ENCODE data around the gene SEPTIN1.

SEPTIN1 gene

GRCh38 chr16:30367349-30368009, 14.9 kb downstream of the SEPTIN1 start:
- H3K4me3 ChIP-seq: peak overlapping the region; percentile 68
- no peaks in the 10 kb centered on the region for H3K27me3 ChIP-seq (ENCODE audit: low read depth)
- in situ Hi-C loops (cut with MboI; ENCODE audit: low sequenced_read_pairs): no loop called here
- H3K9me3 ChIP-seq: no peaks in the 10 kb centered on the region
- DNase-seq (ENCODE audit: low spot score in 2 of 2): no peak
- H3K36me3 ChIP-seq (replicated peaks): peaks cover 26% of the 10 kb centered on the region
- peaks cover 10% of the 10 kb centered on the region for H3K4me1 ChIP-seq

- in situ Hi-C loops (cut with MboI; ENCODE audit: low sequenced_read_pairs): no loop called here
- Histone ChIP-seq H3K9me3 (no peaks in the 10 kb centered on the region), H3K36me3 (replicated peaks) (peaks cover 29% of the 10 kb centered on the region), H3K4me1 (peaks cover 9% of the 10 kb centered on the region), H3K27me3 (ENCODE audit: low read depth) (no peaks in the 10 kb centered on the region), H3K4me3 (no peak overlapping the region)
- no peak for DNase-seq (ENCODE audit: low spot score in 2 of 2)
Observed at GRCh38 chr16:30366511-30366910, 15.8 kb downstream of the SEPTIN1 start.

GRCh38 chr16:30365200-30365599, 17.2 kb downstream of the SEPTIN1 start:
- Histone ChIP-seq H3K27me3 (ENCODE audit: low read depth) (no peaks in the 10 kb centered on the region), H3K4me1 (peaks cover 5% of the 10 kb centered on the region), H3K4me3 (no peak overlapping the region), H3K36me3 (replicated peaks) (peaks cover 29% of the 10 kb centered on the region), H3K9me3 (no peaks in the 10 kb centered on the region)
- in situ Hi-C loops (cut with MboI; ENCODE audit: low sequenced_read_pairs): no loop called here
- no peak for DNase-seq (ENCODE audit: low spot score in 2 of 2)

- in situ Hi-C loops (cut with MboI; ENCODE audit: low sequenced_read_pairs): no loop called here
- peaks cover 41% of the 10 kb centered on the region for H3K36me3 ChIP-seq (replicated peaks)
- no peak overlapping the region for H3K4me3 ChIP-seq
- peaks cover 3% of the 10 kb centered on the region for H3K4me1 ChIP-seq
- no peaks in the 10 kb centered on the region for H3K9me3 ChIP-seq
- no peaks in the 10 kb centered on the region for H3K27me3 ChIP-seq (ENCODE audit: low read depth)
- no peak for DNase-seq (ENCODE audit: low spot score in 2 of 2)
Observed at GRCh38 chr16:30361180-30361579, 21.2 kb downstream of the SEPTIN1 start.

DNA sequence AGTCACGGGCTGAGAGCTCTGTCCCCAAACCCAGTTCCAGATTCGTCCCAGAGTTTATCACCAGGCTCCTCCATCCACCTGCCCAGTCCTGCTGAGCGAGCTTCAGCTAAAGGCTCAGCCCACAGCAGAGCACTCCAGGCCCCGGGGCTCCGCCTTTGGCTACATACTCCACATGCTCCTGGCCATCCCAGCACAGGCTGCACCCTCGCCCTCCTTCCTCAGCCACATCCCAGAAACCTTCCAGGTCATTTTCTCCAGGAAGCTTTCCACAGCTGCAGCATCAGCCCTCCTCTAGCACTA, 22.5 kb downstream of the SEPTIN1 start:
- Histone ChIP-seq H3K9me3 (no peaks in the 10 kb centered on the region), H3K36me3 (replicated peaks) (peaks cover 30% of the 10 kb centered on the region), H3K4me3 (no peak overlapping the region), H3K4me1 (peaks cover 7% of the 10 kb centered on the region), H3K27me3 (ENCODE audit: low read depth) (no peaks in the 10 kb centered on the region)
- in situ Hi-C loops (cut with MboI; ENCODE audit: low sequenced_read_pairs): no loop called here
- DNase-seq (ENCODE audit: low spot score in 2 of 2): no peak

DNA sequence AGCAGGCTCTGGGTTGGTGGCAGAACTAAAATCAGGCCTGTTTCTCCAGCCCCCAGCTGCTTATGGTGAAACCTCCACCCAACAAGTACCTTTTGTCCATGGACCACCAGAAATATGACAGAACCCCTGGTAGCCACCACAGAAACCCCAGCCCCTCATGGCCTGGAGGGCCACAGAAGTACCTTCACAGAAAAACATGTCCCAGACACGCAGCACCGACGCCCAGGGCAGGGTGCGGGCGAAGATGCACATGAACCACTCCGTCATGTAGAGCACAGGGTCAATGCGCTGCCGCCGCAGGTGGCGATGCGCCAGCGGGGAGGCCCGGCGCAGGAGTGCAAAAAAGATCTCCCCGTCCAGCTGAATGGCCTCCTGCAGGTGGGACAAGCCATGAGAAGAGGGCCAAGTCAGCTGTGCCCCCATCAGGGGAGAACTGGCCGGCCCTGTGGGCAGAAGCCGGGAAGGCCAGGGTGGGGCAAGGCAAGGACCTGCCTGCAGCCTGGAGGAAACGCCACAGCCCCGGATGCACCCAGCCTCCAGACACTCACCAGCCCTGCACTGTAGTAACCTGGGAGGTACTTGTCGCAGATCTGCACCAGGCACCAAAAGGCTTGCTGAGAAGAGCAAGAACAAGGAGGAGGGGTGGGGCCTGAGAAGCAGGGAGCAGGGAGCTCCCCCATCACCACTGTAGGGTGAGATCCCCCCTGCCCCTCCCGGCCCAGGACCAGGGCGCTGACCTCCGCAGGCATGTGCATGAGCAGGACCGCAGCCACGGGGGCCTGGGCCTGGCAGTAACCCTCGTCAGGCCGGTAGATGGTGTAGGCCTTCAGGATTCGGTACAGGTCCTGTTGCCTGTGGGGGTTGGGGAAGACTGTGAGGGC, 23.1 kb downstream of the SEPTIN1 start:
- peaks cover 24% of the 10 kb centered on the region for H3K36me3 ChIP-seq (replicated peaks)
- in situ Hi-C loops (cut with MboI; ENCODE audit: low sequenced_read_pairs): no loop called here

DNA sequence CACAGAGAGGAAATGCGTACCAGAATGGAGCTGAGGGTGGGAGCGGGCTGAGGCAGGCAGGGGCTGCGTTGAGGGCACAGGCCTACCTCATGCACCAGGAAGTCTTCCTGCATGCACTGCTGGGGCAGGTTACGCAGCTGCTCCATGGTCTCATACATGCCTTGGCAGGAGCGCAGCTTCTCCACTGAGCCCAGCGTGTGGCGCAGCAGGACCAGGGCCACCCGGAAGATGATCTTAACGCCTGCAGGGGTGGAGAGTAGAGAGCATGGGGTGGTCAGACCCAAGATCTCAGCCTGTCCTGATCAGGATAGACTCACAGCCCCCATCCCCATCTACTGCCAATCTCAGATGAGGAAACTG, 23.8 kb downstream of the SEPTIN1 start:
- peaks cover 27% of the 10 kb centered on the region for H3K36me3 ChIP-seq (replicated peaks)
- in situ Hi-C loops (cut with MboI; ENCODE audit: low sequenced_read_pairs): no loop called here

More for the DNA sequence above, 23.1 kb downstream of the SEPTIN1 start:
- Histone ChIP-seq H3K9me3 (no peaks in the 10 kb centered on the region), H3K4me1 (peaks cover 8% of the 10 kb centered on the region), H3K4me3 (no peak overlapping the region), H3K27me3 (ENCODE audit: low read depth) (no peaks in the 10 kb centered on the region)
- DNase-seq (ENCODE audit: low spot score in 2 of 2): no peak

GRCh38 chr16:30357715-30358576, 24.4 kb downstream of the SEPTIN1 start:
- Histone ChIP-seq H3K4me1 (peaks cover 12% of the 10 kb centered on the region), H3K27me3 (ENCODE audit: low read depth) (no peaks in the 10 kb centered on the region), H3K4me3 (no peak overlapping the region), H3K36me3 (replicated peaks) (peaks cover 30% of the 10 kb centered on the region), H3K9me3 (no peaks in the 10 kb centered on the region)
- DNase-seq (ENCODE audit: low spot score in 2 of 2): no peak
- in situ Hi-C loops (cut with MboI; ENCODE audit: low sequenced_read_pairs): no loop called here

More for the DNA sequence above, 23.8 kb downstream of the SEPTIN1 start:
- Histone ChIP-seq H3K27me3 (ENCODE audit: low read depth) (no peaks in the 10 kb centered on the region), H3K4me3 (no peak overlapping the region), H3K4me1 (peaks cover 12% of the 10 kb centered on the region), H3K9me3 (no peaks in the 10 kb centered on the region)
- no peak for DNase-seq (ENCODE audit: low spot score in 2 of 2)

GRCh38 chr16:30357085-30357714, 25.2 kb downstream of the SEPTIN1 start:
- no peak overlapping the region for H3K4me3 ChIP-seq
- in situ Hi-C loops (cut with MboI; ENCODE audit: low sequenced_read_pairs): no loop called here
- H3K36me3 ChIP-seq (replicated peaks): peaks cover 31% of the 10 kb centered on the region
- no peaks in the 10 kb centered on the region for H3K27me3 ChIP-seq (ENCODE audit: low read depth)
- no peak for DNase-seq (ENCODE audit: low spot score in 2 of 2)
- H3K4me1 ChIP-seq: peaks cover 12% of the 10 kb centered on the region
- H3K9me3 ChIP-seq: no peaks in the 10 kb centered on the region

- no peak for DNase-seq (ENCODE audit: low spot score in 2 of 2)
- in situ Hi-C loops (cut with MboI; ENCODE audit: low sequenced_read_pairs): no loop called here
- no peaks in the 10 kb centered on the region for H3K9me3 ChIP-seq
- H3K27me3 ChIP-seq (ENCODE audit: low read depth): no peaks in the 10 kb centered on the region
- peak overlapping the region; percentile 97 for H3K4me3 ChIP-seq
- peaks cover 12% of the 10 kb centered on the region for H3K4me1 ChIP-seq
- peaks cover 37% of the 10 kb centered on the region for H3K36me3 ChIP-seq (replicated peaks)
Observed at GRCh38 chr16:30356401-30357084, 25.8 kb downstream of the SEPTIN1 start.

GRCh38 chr16:30355954-30356308, 26.4 kb downstream of the SEPTIN1 start:
- peaks cover 12% of the 10 kb centered on the region for H3K4me1 ChIP-seq
- DNase-seq (ENCODE audit: low spot score in 2 of 2): no peak
- peaks cover 43% of the 10 kb centered on the region for H3K36me3 ChIP-seq (replicated peaks)
- H3K27me3 ChIP-seq (ENCODE audit: low read depth): no peaks in the 10 kb centered on the region
- in situ Hi-C loops (cut with MboI; ENCODE audit: low sequenced_read_pairs): no loop called here
- H3K9me3 ChIP-seq: no peaks in the 10 kb centered on the region
- H3K4me3 ChIP-seq: peak overlapping the region; percentile 97

DNA sequence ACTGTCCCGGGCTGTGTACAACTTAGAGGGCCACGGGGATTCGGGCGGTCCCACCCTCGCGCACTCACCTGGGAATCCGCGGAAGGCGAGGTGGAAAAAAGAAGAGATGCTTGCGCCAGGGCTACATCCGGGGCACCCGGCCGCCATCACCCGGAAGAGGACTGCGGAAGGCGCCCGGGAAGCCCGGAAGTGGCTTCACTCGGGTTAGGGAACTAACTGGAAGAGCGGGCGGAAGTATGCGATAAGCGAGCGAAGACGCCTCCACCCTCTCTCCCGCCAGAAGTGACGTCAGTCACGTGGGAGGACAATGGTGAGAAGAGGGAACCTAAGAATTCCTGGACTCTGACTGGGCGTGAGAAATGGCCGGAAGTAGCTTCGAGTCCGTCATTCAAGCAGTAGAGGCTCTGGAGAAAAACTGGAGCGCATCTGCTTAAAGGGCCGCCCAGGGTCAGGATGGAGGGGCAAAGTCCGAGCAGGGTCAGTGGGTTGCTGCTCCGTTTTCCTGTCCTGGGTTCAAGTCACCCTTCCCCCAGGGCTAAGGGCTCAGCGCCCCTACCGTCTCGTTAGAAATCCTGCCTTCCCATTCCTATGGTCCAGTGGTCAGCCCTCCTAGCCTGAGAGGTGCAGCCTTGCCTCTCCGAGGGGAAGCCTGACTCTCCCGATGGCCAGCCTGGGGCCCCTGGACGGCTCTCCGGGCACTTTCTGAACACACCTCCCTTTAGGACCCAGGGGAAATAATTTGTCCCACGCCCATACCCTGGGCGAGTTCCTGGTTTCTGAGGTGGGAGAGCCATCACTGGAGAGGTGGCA, 27.0 kb downstream of the SEPTIN1 start, which contains the start of gene CD2BP2:
TSS of gene CD2BP2 (minus strand) at position 165 of the 810 bp plus-strand sequence. CDS start 627 bp downstream, outside the sequence.
- peaks cover 12% of the 10 kb centered on the region for H3K4me1 ChIP-seq
- peak; percentile 98 to 99 for DNase-seq (ENCODE audit: low spot score in 2 of 2)
- in situ Hi-C loops (cut with MboI; ENCODE audit: low sequenced_read_pairs): no loop called here
- H3K9me3 ChIP-seq: no peaks in the 10 kb centered on the region
- peak within 1 kb of the TSS; percentile 97 for H3K4me3 ChIP-seq
- no peaks in the 10 kb centered on the region for H3K27me3 ChIP-seq (ENCODE audit: low read depth)
- H3K36me3 ChIP-seq (replicated peaks): peaks cover 49% of the 10 kb centered on the region
